ENCODE data around the gene PEF1.

The PEF1 gene, protein sequence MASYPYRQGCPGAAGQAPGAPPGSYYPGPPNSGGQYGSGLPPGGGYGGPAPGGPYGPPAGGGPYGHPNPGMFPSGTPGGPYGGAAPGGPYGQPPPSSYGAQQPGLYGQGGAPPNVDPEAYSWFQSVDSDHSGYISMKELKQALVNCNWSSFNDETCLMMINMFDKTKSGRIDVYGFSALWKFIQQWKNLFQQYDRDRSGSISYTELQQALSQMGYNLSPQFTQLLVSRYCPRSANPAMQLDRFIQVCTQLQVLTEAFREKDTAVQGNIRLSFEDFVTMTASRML

GRCh38 chr1:31644560-31645273 lies at the start of gene PEF1:
PEF1 (minus strand) TSS chr1:31644876; CDS start chr1:31644864, 12 bp downstream.
- DNase-seq (ENCODE audit: low read depth, low spot score) = peak; percentile 99

GRCh38 chr1:31693231-31693630 lies 48.6 kb upstream of the PEF1 start:
- DNase-seq (ENCODE audit: low read depth, low spot score) = no peak

GRCh38 chr1:31691951-31692350 lies 47.3 kb upstream of the PEF1 start:
- DNase-seq (ENCODE audit: low read depth, low spot score) = no peak

DNA sequence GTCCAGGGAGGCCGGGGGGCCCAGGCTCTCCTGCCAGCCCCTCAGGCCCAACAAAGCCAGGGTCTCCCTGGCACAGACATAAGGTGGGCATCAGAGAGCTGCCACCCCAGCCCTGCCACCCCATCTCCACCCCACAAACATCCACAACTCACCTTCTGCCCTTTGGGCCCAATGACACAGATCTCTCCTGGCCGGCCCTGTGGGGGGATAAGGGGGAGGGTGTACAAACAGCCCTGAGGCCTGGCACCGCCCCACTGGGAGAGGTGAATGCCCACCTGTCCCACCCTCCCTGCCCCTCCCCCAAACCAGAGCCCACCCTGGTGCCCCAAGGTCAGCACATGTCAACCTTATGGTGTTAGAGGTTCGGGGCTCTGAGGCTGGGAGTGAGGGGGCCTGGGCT lies 46.8 kb upstream of the PEF1 start:
- DNase-seq (ENCODE audit: low read depth, low spot score) = no peak

DNA sequence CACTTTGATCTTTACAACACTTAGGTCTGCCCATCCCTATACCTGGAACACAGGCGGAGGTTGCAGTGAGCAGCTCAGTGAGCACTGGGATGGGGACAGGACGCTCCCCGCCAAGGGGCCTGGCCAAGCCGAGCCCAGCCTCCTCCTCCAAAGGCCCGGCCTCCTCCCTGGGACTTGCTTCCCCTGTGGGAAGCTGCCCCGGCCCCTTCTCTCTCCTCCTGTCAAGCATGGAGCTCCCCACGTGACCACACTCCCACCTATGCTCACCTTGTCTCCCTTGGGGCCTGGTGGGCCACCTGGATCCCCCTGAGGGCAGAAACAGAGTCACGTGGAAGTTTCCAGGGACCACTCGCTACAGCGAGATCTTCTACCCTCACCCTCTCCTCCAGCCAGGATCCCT lies 46.2 kb upstream of the PEF1 start:
- no peak for DNase-seq (ENCODE audit: low read depth, low spot score)

GRCh38 chr1:31689854-31690253 lies 45.2 kb upstream of the PEF1 start:
- DNase-seq (ENCODE audit: low read depth, low spot score) = peak; percentile 96

GRCh38 chr1:31689379-31689778 lies 44.7 kb upstream of the PEF1 start:
- no peak for DNase-seq (ENCODE audit: low read depth, low spot score)

DNA sequence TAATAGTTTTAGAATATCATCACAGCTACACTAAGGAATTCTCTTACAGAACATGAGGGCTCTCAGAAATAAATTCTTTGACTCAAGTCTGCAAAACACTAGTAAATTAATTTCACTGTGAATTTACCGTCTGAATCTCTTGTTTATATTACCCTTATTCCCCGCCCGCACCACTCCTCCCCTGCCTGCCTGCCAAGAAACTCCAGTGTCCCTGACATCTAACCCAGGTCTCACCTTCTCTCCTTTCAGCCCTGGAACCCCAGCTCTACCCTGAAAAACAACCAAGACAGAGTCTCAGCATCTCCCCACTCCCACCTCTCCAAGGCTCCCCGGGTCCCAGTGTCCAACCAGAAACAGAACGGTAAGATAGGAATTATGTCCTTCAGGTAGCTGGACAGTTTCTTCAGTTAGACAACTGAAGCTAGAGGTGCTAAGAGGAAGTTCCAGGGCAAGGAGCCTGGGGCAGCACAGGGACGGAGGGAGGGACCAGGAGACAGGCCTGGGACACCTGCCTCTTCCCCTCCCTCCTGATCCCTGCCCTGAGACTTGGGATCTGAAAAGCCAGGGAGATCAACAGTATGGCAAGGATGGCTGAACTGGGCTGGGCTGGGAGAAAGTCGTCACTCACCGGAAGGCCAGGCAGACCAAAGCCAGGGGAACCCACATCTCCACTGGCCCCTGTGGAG lies 43.7 kb upstream of the PEF1 start:
- no peak for DNase-seq (ENCODE audit: low read depth, low spot score)

DNA sequence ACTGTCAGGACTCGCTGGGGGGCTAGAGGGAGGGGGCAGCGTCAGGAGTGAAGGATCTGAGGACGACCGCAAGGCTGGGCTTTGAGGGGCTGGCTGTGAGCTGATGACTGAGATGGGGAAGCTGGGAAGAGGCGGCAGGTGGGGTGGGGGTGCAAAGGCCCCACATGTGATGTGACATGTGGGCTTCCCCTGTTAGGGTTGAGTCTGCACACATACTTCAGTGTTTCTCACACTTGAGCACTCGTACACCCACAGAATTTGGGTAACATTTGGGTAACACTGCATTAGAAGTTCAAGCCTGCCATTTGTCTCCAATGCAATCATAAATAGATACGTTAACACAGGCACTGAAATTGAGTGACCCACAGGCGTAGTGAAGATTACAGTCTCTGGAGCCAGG lies 42.9 kb upstream of the PEF1 start:
- DNase-seq (ENCODE audit: low read depth, low spot score) = no peak

DNA sequence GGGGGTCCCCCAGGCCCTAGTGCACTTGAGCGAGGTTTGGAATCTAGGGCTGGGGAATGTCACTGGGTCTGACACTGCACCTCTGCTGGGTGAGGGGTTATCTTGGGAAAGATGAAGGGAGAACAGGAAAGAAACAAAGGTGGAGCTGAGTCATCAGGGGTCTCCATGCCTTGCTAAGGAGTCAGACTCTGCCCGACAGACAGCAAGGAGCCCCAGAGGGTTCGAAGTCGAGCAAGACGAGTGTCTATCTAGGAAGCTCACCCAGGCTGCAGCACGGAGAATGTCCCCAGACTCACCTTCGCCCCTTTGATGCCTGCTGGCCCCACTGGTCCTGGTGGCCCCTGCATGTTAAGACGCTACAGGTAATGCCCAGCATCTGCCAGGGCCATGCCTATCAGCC lies 41.1 kb upstream of the PEF1 start:
- no peak for DNase-seq (ENCODE audit: low read depth, low spot score)

- no peak for DNase-seq (ENCODE audit: low read depth, low spot score)
Measured at GRCh38 chr1:31683997-31684396, 39.3 kb upstream of the PEF1 start.

DNA sequence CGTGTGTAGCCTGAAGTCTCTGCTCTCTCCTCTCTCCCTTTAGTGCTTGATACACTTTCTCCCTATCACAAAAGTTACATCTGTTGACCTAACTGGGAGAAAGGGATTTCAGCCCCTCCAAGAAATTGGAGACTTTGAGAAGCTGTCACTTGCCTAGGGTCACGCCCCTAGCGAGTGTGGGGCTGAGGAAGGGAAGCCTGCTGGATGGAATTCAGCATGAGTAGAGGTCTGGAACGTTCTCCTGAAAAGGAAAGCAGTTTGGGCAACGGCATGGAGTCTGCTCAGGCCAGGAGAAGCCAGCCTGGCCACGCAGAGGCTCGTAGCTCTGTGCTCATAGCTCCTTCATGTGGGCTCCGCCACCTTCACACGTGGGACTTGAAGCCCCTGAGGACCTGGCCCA lies 36.7 kb upstream of the PEF1 start:
- no peak for DNase-seq (ENCODE audit: low read depth, low spot score)

DNA sequence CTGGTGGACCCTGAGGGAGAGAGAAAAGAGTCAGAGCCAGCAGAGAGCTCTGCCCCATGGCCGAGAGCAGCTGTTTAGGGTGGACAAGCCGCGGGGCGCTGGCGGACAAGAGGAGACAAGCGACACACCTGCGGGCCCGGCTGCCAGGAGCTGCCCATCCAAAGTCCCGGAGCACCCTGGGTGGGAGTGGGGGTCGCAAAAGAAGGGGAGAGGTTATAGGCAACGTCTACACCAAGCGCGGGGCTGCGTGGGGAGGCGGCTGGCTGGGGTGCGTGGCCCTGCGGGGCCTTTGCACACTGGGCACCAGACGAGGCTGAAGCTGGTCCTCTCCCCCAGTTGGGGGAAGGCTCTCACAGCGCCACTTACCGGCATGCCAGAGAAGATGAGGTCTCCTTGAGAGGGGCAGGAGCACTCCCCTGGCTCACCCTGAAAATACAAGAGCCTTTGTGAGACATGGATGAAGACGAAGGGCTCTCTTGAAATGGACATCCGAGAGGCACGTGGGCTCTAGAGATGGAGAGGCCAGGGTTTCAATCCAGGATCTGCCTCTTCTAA lies 35.1 kb upstream of the PEF1 start:
- no peak for DNase-seq (ENCODE audit: low read depth, low spot score)

DNA sequence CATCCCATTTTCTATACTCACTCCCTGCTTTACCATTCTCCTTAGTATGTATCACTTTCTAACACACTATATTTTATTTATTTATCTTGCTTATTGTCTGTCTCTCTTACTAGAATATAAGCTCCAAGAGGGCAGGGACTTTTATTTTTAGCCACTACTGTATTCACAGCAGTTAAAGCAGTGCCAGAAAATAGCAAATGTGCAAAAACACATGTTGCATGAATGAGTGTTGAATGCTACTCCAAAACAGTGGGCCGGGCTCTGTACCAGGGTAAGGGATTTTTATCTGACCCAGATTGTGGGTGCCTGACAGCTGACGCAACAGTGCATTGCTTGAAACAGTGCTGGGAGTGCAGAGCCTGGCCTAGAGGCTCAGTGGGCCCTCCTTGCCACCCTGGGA lies 34.4 kb upstream of the PEF1 start:
- no peak for DNase-seq (ENCODE audit: low read depth, low spot score)

- no peak for DNase-seq (ENCODE audit: low read depth, low spot score)
Measured at GRCh38 chr1:31678681-31679080, 34.0 kb upstream of the PEF1 start.

DNA sequence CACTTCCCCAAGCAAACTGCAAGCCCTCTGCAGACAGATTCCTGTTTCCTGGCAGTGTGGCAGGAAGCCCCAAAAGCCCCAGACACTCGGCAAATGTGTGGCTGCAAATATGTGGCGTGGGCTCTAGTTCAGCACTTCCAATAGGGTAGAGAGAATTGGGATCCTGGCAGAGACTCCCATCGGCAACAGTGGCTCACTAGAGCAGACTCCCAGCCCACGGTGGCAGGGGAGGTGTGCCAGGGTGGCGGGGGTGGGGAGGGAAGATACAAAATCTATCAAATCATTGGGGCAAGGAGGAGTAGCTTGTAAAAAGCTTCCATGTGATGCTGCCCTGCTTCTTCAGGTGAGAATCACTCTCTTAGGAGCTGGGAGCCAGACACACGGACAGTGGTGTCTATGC lies 33.3 kb upstream of the PEF1 start:
- DNase-seq (ENCODE audit: low read depth, low spot score) = no peak

GRCh38 chr1:31677401-31677800 lies 32.7 kb upstream of the PEF1 start:
- no peak for DNase-seq (ENCODE audit: low read depth, low spot score)

GRCh38 chr1:31675756-31676155 lies 31.1 kb upstream of the PEF1 start:
- DNase-seq (ENCODE audit: low read depth, low spot score) = no peak

DNA sequence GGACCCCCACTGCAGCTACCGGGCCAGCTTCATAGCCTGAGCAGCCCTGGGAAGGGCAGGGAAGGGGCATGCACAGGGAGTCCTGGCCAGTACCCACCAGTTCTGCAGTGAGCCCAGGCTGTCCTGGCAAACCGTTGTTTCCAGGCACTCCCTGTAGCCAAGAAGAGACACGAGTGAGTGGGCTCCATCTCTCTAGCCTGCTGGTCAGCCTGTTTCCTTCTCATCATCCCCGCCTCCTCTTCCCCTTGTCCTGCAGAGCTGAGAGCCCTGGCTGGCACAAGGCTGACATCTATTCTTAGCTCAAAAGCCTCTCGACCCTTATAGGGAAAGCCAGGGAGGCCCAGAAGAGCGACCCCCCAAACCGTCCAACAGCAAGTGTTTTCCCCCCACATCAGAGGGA lies 30.5 kb upstream of the PEF1 start:
- no peak for DNase-seq (ENCODE audit: low read depth, low spot score)

DNA sequence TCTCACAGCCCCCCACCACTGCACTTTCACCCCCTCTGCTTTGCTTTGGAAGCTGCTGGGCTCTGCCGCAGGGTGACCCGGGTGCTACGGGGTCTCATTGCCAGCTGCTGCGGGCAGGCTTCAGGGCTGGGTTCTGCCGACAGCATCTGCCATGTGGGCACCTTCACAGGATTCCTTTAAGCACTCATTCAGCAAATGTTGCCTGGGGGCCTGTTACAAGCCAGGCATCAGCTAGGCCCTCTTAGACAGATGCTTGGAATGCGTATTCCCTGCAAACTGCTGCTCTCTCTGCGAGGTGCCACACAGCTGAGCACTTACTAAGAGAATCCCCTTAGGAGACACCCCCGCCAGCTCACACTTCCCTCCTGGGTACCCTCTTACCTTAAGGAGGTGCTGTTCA lies 29.9 kb upstream of the PEF1 start:
- no peak for DNase-seq (ENCODE audit: low read depth, low spot score)

DNA sequence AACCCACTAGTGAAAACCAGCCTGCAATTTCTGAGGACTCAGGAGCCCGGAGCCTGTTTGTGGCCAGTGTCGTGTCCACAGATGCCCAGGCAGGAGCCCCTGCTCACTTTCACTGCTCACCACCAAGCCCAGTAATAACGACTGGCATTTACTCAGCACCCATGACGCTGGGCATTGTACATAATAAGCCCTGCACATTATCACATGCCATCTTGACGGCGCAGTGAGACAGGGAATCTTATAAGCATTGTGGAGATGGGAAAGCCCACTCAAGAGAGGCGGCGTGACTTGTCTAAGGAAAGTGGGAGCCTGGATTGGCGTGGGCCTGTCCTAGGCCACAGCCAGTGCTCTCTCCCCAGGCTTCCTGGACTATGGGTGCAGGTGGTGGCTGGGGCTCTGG lies 28.8 kb upstream of the PEF1 start:
- DNase-seq (ENCODE audit: low read depth, low spot score) = no peak

DNA sequence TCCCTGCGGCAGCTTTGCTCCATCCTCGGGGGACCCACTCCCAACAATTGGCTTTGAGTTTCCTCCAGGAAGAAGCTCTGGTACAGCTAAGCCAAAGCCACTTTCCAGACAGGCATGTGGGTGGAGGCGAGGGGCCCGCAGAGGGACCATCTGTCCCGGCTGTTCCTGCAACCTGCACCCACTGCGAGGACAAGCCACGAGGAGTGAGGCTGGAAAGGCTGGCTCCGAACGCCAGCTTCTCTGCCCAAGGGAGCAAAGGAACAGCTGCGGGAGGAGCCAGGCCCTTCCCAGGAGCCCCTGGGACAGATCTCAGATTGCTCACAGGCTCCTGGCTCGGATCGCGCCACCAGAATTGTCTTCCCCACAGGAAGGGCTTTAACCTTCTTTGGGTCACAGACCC lies 28.3 kb upstream of the PEF1 start:
- no peak for DNase-seq (ENCODE audit: low read depth, low spot score)
